OCI-LY1 (cell line): ENCODE measurements around the gene SURF2.
"Not testable (repeated sequence)": the region's sequence is repeated elsewhere in the genome, so short reads cannot be mapped to it uniquely, and the experiment has no call there.

ENCODE experiments used
- EZH2 ChIP-seq: fragments of 200-600 bp; sonication (generic), shearing (Covaris generic); IDR thresholded peaks from 2 replicates; pipeline ENCODE4 v1.8.0; 2017; ENCODE audit warnings: borderline replicate concordance, mixed run types, mild to moderate bottlenecking, antibody characterized with exemption, low read length, moderate library complexity, mixed read lengths
- TF ChIP-seq, protein P1 (sequence below): fragments of 200-600 bp; sonication (generic), shearing (Covaris generic); IDR thresholded peaks from 2 replicates; pipeline ENCODE4 v1.5.1; 2017; ENCODE audit warnings: mild to moderate bottlenecking, antibody characterized with exemption, low read length, moderate library complexity, mixed read lengths

DNA sequence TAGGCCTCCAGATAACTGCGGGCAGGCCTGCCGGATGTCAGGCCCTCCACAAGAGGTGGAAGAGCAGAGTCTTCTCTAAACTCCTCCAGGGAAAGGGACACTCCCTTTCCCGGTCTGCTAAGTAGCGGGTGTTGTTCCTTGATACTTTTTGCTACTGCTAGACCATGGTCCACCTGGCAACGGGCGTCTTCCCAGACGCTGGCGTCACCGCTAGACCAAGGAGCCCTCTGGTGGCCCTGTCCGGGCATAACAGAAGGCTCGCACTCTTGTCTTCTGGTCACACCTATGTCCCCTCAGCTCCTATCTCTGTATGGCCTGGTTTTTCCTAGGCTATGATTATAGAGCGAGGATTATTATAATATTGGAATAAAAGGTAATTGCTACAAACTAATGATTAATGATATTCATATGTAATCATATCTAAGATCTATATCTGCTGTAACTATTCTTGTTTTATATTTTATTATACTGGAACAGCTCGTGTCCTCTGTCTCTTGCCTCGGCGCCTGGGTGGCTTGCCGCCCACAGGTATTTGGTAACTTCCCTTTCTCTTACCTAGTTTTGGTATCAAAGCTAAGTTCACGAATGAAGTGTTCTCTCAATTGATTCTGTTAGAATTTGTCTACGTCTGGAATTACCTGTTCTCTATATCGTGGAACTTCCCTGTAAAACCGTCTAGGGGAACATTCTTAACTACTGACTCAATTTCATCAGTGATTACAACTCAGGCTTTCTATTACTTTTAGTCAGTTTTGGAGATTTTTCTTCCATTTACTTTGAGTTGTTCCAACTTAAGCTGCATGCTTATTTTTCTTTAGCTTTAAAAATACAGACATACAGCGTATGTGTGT lies 26.8 kb upstream of the SURF2 start:
- TF ChIP-seq, protein P1, sequence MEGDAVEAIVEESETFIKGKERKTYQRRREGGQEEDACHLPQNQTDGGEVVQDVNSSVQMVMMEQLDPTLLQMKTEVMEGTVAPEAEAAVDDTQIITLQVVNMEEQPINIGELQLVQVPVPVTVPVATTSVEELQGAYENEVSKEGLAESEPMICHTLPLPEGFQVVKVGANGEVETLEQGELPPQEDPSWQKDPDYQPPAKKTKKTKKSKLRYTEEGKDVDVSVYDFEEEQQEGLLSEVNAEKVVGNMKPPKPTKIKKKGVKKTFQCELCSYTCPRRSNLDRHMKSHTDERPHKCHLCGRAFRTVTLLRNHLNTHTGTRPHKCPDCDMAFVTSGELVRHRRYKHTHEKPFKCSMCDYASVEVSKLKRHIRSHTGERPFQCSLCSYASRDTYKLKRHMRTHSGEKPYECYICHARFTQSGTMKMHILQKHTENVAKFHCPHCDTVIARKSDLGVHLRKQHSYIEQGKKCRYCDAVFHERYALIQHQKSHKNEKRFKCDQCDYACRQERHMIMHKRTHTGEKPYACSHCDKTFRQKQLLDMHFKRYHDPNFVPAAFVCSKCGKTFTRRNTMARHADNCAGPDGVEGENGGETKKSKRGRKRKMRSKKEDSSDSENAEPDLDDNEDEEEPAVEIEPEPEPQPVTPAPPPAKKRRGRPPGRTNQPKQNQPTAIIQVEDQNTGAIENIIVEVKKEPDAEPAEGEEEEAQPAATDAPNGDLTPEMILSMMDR = peak; percentile 53
- TF ChIP-seq EZH2 = not testable (repeated sequence)
